Keratinocyte (primary cell): ENCODE results near the gene MED27. TPM values are rescaled to one million over a fixed set of nuclear protein-coding genes. Genes with fewer than 3 reads are reported as not detected.

ENCODE experiments used
- DNase-seq: peaks from one replicate; pipeline ENCODE4 v3.0.0-alpha.2; 2011; ENCODE audit warnings: low read depth, missing footprints, low spot score
- FAIRE-seq: peaks from 2 replicates; lab custom pipeline; 2011; peaks lifted over from hg19 to GRCh38; lab: Jason Lieb, UNC
- H2AFZ ChIP-seq: 2 replicates; pipeline ENCODE4 v1.6.0; 2012; ENCODE audit warnings: low read length, control low read depth, inconsistent platforms; ENCODE audit not compliant: control insufficient read depth
- H3K27ac ChIP-seq: 2 replicates; pipeline ENCODE4 v1.5.1; 2011; ENCODE audit warnings: low read length; ENCODE audit not compliant: control insufficient read depth, insufficient read depth
- H3K27me3 ChIP-seq: 3 replicates; pipeline ENCODE4 v1.6.0; 2011; ENCODE audit warnings: low read length; ENCODE audit not compliant: control insufficient read depth, insufficient read depth; ENCODE audit errors: extremely low read depth
- H3K36me3 ChIP-seq, 2 experiments: 2 replicates in 1 of 2; 3 replicates in 1 of 2; pipeline ENCODE4 v1.5.1; 2011; ENCODE audit warnings: low read length in 2 of 2, mild to moderate bottlenecking in 1 of 2; ENCODE audit not compliant: control insufficient read depth in 2 of 2, insufficient read depth in 2 of 2; ENCODE audit errors: extremely low read depth in 1 of 2
- H3K4me1 ChIP-seq: 3 replicates; pipeline ENCODE4 v1.5.1; 2011; ENCODE audit warnings: low read length; ENCODE audit not compliant: control insufficient read depth, insufficient read depth; ENCODE audit errors: extremely low read depth
- H3K4me2 ChIP-seq: 3 replicates; pipeline ENCODE4 v1.6.0; 2011; ENCODE audit warnings: low read depth, low read length; ENCODE audit not compliant: control insufficient read depth, insufficient read depth; ENCODE audit errors: extremely low read depth
- H3K4me3 ChIP-seq, 3 experiments: fragments of 200-600 bp in 1 of 3; sonication (generic) in 1 of 3; 2 replicates in 2 of 3; 3 replicates in 1 of 3; pipeline ENCODE4 v1.5.1; 2011 to 2016; ENCODE audit warnings: low read length in 3 of 3, mild to moderate bottlenecking in 3 of 3, control low read depth in 2 of 3, inconsistent platforms in 1 of 3, low read depth in 1 of 3, mixed read lengths in 1 of 3, mixed run types in 1 of 3, moderate library complexity in 1 of 3; ENCODE audit not compliant: control insufficient read depth in 2 of 3, insufficient read depth in 2 of 3; ENCODE audit errors: extremely low read depth in 1 of 3
- H3K79me2 ChIP-seq: 2 replicates; pipeline ENCODE4 v1.6.0; 2012; ENCODE audit warnings: low read length; ENCODE audit not compliant: control insufficient read depth, insufficient read depth
- H3K9ac ChIP-seq: 3 replicates; pipeline ENCODE4 v1.6.0; 2011; ENCODE audit warnings: low read length; ENCODE audit not compliant: control insufficient read depth, insufficient read depth; ENCODE audit errors: extremely low read depth
- H3K9me1 ChIP-seq: 3 replicates; pipeline ENCODE4 v1.6.0; 2011; ENCODE audit warnings: low read length; ENCODE audit not compliant: control insufficient read depth, insufficient read depth; ENCODE audit errors: extremely low read depth
- H3K9me3 ChIP-seq: 2 replicates; pipeline ENCODE4 v1.5.1; 2012; ENCODE audit warnings: low read depth, low read length; ENCODE audit not compliant: control insufficient read depth
- H4K20me1 ChIP-seq: 3 replicates; pipeline ENCODE4 v1.6.0; 2011; ENCODE audit warnings: low read length; ENCODE audit not compliant: control insufficient read depth, insufficient read depth; ENCODE audit errors: extremely low read depth
- CTCF ChIP-seq, 3 experiments: IDR thresholded peaks in 1 of 3; conservative IDR thresholded peaks in 1 of 3; optimal IDR thresholded peaks in 1 of 3; 2 replicates in 2 of 3; 3 replicates in 1 of 3; pipeline versions ENCODE3 to v1.5.1; 2011; ENCODE audit warnings: low read length in 3 of 3, mild to moderate bottlenecking in 3 of 3, moderate library complexity in 2 of 3, control low read depth in 1 of 3, inconsistent platforms in 1 of 3; ENCODE audit not compliant: insufficient read depth in 2 of 3; ENCODE audit errors: extremely low read depth in 1 of 3
- EZH2 ChIP-seq: IDR thresholded peaks from one replicate; pipeline ENCODE4 v1.6.1; 2012; ENCODE audit warnings: inconsistent platforms, mild to moderate bottlenecking, low read length, moderate library complexity
- dilution Hi-C: fragments of 300-500 bp; cut with MboI; formaldehyde crosslinking; loops from one replicate; pipeline ENCODE4 v1.7.0; 2020; ENCODE audit warnings: low sequenced_read_pairs; ENCODE audit not compliant: extremely low pct_ligation_motif_present
- polyA plus RNA-seq, 5 experiments: library from polyadenylated mRNA; depleted of rRNA in 3 of 5; stranded (reverse) in 3 of 5; stranded (forward) in 1 of 5; unstranded in 1 of 5; fragments of >200 nt; gene quantifications; 1 replicate in 1 of 5; 2 replicates in 3 of 5; 3 replicates in 1 of 5; pipeline versions ENCODE4 v1.2.1 to v1.2.3, GENCODE V29; 2011 to 2012; ENCODE audit warnings: missing spikeins in 2 of 5, low read depth in 1 of 5, low replicate concordance in 1 of 5

MED27 gene
- polyA plus RNA-seq, 1 donor (not counting 4 experiments of a cell fraction or from before 2014, with no cell fraction given): 39.0 TPM

GRCh38 chr9:132023419-132024180 lies 56.1 kb downstream of the MED27 start:
- H3K9me1 ChIP-seq: peaks cover 4% of the 10 kb centered on the region
- no peak for TF ChIP-seq CTCF (optimal IDR thresholded peaks at IDR 0.05 in 1 of 3, IDR thresholded peaks at IDR 0.05 in 1 of 3, conservative IDR thresholded peaks at IDR 0.05 in 1 of 3; ENCODE audit: extremely low read depth in 1 of 3, insufficient read depth in 2 of 3, low read length in 3 of 3)
- no peak for TF ChIP-seq EZH2
- peaks cover 55% of the 10 kb centered on the region for H3K4me1 ChIP-seq
- no peaks in the 10 kb centered on the region for H3K9me3 ChIP-seq
- H3K4me2 ChIP-seq: no peak overlapping the region
- DNase-seq: no peak
- no peak overlapping the region for H3K27ac ChIP-seq
- dilution Hi-C loops: no loop called here
- no peak overlapping the region for H2AFZ ChIP-seq
- no peaks in the 10 kb centered on the region for H3K36me3 ChIP-seq
- FAIRE-seq: no peak
- H4K20me1 ChIP-seq: no peaks in the 10 kb centered on the region
- peaks cover 33% of the 10 kb centered on the region for H3K79me2 ChIP-seq
- H3K4me3 ChIP-seq: no peak overlapping the region
- no peaks in the 10 kb centered on the region for H3K27me3 ChIP-seq
- H3K9ac ChIP-seq: no peak overlapping the region

GRCh38 chr9:132020820-132021510 lies 58.7 kb downstream of the MED27 start:
- Histone ChIP-seq H3K4me3 (no peak overlapping the region), H3K9me3 (no peaks in the 10 kb centered on the region), H3K9me1 (no peaks in the 10 kb centered on the region), H3K79me2 (peaks cover 38% of the 10 kb centered on the region), H3K9ac (no peak overlapping the region), H3K4me1 (peaks cover 29% of the 10 kb centered on the region), H3K27ac (no peak overlapping the region), H3K4me2 (no peak overlapping the region), H3K27me3 (no peaks in the 10 kb centered on the region), H4K20me1 (no peaks in the 10 kb centered on the region), H3K36me3 (no peaks in the 10 kb centered on the region), H2AFZ (no peak overlapping the region)
- FAIRE-seq: no peak
- TF ChIP-seq EZH2 (no peak), CTCF (optimal IDR thresholded peaks at IDR 0.05 in 1 of 3, IDR thresholded peaks at IDR 0.05 in 1 of 3, conservative IDR thresholded peaks at IDR 0.05 in 1 of 3; ENCODE audit: extremely low read depth in 1 of 3, insufficient read depth in 2 of 3, low read length in 3 of 3) (no peak)
- dilution Hi-C loops: no loop called here
- DNase-seq: no peak
